IPS DF 4.7 (cell line): ENCODE results near the gene GMIP.
"Not testable (repeated sequence)": the region's sequence is repeated elsewhere in the genome, so short reads cannot be mapped to it uniquely, and the experiment has no call there.

Experiments used
- DNase-seq: peaks from one replicate; pipeline ENCODE4 v3.0.0-alpha.2; 2013; ENCODE audit warnings: low spot score; ENCODE audit errors: extremely low read depth

GMIP gene

GRCh38 chr19:19613506-19613905 lies 30.0 kb downstream of the GMIP start:
- no peak for DNase-seq

GRCh38 chr19:19610376-19611202 lies 32.9 kb downstream of the GMIP start:
- DNase-seq: no peak

GRCh38 chr19:19606686-19607085 lies 36.8 kb downstream of the GMIP start:
- DNase-seq: not testable (repeated sequence)

- no peak for DNase-seq
These were observed 37.4 kb downstream of the GMIP start for GRCh38 chr19:19606021-19606420.

DNA sequence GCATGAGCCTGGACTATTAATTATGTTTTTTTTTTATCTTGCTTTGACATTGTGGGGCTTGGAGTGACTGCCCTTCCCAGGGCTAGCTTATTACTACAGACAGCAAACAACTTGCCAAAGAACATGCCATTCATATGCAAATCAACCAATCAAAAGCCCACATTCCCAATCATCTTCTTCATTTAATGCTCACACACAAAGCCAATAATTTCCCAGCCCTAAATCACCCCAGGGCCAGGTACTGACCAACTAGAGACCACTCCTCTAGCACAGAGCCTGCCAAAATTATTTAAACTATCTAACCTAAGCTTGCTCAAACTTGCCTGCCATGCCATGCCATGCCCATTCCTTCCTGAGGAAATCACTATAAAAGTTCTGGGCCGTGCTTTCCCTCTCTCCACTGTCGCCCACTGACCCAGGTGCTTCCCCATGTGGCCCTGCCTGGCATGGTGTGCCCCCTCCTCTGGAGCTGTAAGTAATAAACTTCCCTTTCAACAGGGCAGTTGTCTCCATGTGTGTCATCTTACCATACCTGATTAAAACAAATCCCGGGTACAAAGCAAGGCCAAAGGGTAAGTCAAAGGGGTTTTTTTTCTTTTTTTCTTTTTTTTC lies 40.6 kb downstream of the GMIP start:
- DNase-seq: no peak

GRCh38 chr19:19602136-19602712 lies 41.2 kb downstream of the GMIP start:
- no peak for DNase-seq

DNA sequence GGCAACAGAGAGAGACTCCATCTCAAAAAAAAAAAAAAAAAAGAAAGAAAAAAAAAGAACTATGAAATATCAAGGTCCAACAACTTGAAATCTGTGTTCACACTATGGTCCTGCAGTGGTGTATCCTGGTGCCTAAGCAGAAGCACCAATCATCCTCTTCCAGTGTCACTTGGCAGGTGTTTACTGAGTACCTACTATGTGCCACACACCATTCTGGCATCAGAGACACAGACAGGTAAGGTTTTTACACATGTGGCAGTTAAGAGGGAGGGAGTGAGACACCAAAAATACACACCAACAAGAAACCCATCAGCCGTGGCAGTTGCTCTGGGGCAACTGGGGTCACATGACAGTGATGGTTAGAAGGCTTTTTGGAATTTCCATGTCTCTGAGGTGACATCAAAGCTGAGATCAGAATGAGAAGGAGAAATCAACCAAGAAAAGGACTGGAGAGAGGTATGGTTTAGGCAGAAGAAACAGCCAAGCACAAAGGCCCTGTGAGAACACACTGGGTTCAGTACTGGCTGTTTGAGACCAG lies 42.6 kb downstream of the GMIP start:
- no peak for DNase-seq

DNA sequence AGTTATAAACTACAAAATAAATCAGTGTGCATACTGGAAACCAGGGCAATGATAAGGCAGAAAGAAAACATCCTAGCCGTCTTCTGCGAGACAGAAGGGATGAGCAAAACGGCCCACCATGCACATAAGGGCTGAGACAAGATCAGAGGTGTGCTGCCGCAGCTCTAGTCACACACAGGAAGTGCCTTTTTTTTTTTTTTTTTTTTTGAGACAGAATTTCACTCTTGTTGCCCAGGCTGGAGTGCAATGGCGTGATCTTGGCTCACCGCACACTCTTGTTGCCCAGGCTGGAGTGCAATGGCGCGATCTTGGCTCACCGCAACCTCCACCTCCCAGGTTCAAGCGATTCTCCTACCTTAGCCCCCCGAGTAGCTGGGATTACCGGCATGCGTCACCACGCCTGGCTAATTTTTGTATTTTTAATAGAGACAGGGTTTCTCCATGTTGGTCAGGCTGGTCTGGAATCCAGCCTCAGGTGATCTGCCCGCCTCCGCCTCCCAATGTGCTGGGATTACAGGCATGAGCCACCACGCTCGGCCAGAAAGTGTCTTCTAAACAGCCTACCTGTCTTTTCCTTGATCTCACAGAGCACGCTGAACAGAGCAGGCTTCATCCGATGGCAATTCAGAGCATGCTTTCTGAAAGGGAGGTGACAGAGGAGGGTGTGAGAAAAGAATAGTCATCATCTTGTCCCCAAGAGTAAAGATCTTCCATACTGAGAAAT lies 44.6 kb downstream of the GMIP start:
- DNase-seq: not testable (repeated sequence)

GRCh38 chr19:19597809-19598306 lies 45.6 kb downstream of the GMIP start:
- DNase-seq: no peak

DNA sequence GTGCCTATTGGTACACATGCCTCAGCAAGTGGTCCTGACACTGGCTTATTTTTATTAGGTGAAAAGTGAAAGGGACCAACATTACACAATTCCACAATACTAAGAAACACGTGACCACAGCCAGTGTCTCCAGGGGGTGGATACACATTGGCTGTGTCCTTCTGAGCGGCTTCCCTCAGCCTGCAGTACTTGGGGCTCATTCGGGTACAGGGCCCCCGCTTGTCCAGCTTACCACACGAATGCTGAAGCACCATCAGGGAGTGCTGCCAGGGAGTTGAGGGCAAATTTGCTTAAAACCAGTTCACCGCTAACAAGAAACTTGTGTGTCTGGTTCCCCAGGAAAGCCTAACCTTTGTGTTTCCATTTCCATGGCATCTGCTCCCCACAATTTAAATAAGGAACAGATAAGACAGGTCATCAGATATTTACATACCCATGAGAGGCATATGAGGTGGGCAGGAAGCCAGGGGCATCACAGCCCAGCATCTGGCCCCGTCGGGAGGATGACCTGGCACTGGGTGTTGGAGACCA lies 48.2 kb downstream of the GMIP start:
- DNase-seq: no peak

DNA sequence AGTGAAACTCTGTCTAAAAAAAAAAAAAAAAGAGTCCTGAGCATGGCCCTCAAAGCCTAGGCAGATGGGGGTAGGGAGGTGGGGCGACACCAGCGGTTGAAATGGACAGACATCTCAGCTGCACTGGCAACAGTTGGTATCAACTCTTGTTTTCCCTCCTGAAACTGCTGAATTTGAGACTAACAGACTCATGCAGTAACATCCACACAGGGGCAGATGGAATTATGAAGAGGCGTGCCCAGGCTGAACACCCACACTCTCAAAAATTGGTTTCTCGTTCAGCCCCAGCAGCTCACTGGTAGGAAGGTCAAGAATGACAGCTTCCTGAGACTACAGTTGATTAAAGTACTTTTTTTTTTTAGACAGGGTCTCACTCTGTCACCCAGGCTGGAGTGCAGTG lies 49.1 kb downstream of the GMIP start:
- DNase-seq: no peak

DNA sequence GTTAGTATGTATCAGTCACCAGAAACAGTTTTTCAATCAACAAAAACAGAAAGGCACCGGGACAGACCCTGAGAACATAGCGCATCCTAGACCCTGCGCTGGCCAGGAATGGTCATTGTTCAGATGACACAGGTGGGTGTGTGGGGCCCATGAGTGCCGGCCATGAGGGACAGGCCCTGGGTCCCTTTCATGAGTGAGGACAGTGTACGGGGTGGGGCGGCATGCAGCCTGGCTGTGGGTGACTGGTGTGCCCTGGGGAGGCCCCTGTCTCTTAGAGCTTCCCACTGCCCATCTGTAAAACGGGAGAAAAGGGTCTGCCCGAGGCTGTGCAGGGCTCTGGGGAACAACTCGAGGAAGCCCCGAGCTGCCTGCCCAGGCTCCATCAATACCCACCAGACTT lies 50.8 kb downstream of the GMIP start:
- DNase-seq: no peak

GRCh38 chr19:19591133-19591825 lies 52.2 kb downstream of the GMIP start:
- DNase-seq: no peak

DNA sequence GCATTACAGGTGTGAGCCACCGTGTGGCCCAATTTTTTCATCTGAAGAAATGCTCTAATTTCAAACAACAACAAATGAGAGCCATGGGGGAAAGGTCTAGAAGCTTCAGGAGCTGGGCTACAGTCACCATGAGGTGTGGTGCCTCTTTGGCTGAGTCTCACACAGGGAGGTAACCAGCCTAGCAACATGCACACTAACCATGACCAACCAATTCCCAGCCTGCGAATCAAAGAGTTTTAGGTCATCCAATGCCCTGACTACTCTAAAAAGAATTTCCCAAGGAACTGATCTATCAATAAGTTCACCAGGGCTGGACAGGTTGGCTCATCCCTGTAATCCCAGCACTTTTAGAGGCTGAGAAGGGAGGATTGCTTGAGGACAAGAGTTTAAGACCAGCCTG lies 54.9 kb downstream of the GMIP start:
- no peak for DNase-seq

DNA sequence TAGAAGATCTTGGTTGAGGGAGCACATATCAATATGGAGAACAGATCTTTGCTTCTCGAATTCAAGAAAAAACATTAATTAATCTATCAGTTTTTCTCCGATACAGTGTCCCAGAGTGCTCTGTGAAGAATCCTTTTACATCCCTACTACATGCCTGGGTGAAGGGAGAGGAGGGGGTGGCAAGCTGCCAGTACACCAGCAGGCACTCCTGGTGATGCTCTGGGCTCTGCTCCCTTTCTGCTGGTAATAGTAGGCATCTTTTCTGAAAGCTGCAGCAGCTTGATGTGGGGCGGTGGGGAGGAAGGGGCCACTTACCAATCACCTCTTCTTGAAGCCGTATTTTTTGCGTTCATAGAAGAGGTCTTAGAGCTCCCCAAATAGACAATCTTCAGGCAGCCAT lies 55.7 kb downstream of the GMIP start:
- no peak for DNase-seq

DNA sequence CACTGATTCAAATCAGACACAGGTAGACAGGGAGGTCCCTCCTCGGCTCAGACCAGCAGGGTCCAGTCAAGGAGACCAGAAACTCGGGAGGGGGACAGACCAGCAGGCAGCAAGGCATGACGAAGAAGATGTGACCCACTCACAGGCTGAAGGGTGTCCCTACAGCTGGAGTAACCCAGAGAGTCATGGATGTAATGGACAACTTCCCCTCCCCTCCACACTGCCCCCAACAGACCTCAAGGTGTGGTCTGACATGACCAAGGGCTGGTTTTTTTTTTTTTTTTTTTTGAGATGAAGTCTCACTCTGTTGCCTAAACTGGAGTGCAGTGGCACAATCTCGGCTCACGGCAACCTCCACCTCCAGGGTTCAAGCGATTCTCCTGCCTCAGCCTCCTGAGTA lies 59.1 kb downstream of the GMIP start:
- no peak for DNase-seq

- no peak for DNase-seq
These were observed 61.0 kb downstream of the GMIP start for GRCh38 chr19:19582471-19582870.

GRCh38 chr19:19581391-19581790 lies 62.1 kb downstream of the GMIP start:
- no peak for DNase-seq

- no peak for DNase-seq
These were observed 63.0 kb downstream of the GMIP start for GRCh38 chr19:19580418-19580817.

- DNase-seq: no peak
These were observed 63.7 kb downstream of the GMIP start for GRCh38 chr19:19579533-19580361.
